Activated CD8-positive, alpha-beta memory T cell treated with anti-CD3 and anti-CD28 coated beads, Interleukin-2, amount 50 U/mL, for 1 hour (primary cell): ENCODE results near the gene OR6C65.

Experiments
- DNase-seq: peaks from one replicate; pipeline ENCODE4 v3.0.0-alpha.2; 2020; ENCODE audit errors: extremely low read depth

OR6C65 gene

DNA sequence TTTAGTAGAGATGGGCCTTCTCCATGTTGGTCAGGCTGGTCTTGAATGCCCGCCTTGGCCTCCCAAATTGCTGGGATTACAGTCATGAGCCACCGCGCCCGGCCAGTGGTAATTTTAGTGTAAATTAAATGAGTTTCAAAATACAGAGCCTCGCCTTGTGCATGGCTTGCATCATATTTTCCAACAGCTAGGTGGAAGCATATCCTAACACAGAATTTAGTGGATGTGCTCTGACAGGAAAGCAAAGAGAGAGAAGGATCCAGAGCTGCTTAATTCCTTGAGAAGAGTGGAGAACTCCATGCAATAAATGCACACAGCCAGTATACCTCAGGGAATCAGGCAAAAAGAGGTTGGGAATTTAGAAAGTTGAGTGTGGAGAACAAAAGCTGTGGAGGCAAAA lies 46.0 kb downstream of the OR6C65 start:
- DNase-seq, result no peak

DNA sequence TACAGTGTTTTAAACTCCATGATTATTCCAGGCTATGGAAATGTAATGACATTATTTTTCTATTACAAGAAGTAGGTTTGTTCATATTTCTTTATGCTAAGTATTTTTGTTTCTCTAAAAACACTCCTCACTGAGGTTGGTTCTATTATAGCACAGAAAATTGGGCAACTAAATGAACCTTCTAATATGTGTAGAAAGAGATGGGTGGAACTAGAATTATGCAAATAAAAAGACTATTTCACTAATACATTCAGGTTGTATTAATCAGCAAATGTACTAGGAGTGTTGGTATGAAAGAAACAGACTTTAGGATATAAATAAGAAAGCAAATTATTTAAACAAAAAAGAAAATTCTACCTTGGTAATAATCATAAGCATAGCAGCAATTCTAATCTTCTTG lies 48.5 kb downstream of the OR6C65 start:
- no peak for DNase-seq
